HepG2 (cell line): ENCODE measurements around the gene ATG16L2. TPM values are rescaled to one million over a fixed set of nuclear protein-coding genes. Genes with fewer than 3 reads are reported as not detected.

Source experiments
- ARNTL ChIP-seq: sonication (generic); formaldehyde crosslinking; IDR thresholded peaks from 2 replicates; pipeline ENCODE4 v1.4.0; 2020; ENCODE audit warnings: mild to moderate bottlenecking, missing genetic modification reagents
- FLYWCH1 ChIP-seq: sonication (generic); formaldehyde crosslinking; IDR thresholded peaks from 2 replicates; pipeline ENCODE4 v1.8.1; 2023; ENCODE audit warnings: mild to moderate bottlenecking, missing genetic modification reagents
- FOXK2 ChIP-seq: fragments of 450-650 bp; IDR thresholded peaks from 2 replicates; pipeline ENCODE4 v1.6.1; 2016
- GATAD2A ChIP-seq: IDR thresholded peaks from 2 replicates; pipeline ENCODE4 v1.6.1; 2016
- HNF4A ChIP-seq: sonication (generic); formaldehyde crosslinking; IDR thresholded peaks from 2 replicates; pipeline ENCODE4 v1.4.0; 2020; ENCODE audit warnings: missing genetic modification reagents
- KMT2B ChIP-seq: IDR thresholded peaks from 2 replicates; pipeline ENCODE4 v1.6.1; 2016; ENCODE audit warnings: missing genetic modification reagents, missing compliant biosample characterization
- MEIS2 ChIP-seq: sonication (generic); formaldehyde crosslinking; IDR thresholded peaks from 2 replicates; pipeline ENCODE4 v1.9.0; 2021; ENCODE audit warnings: mild to moderate bottlenecking, missing genetic modification reagents
- MXI1 ChIP-seq: IDR thresholded peaks from 3 replicates; pipeline ENCODE4 v1.6.1; 2012; ENCODE audit warnings: low read depth, low read length, inconsistent platforms, borderline replicate concordance
- MYPOP ChIP-seq: sonication (generic); formaldehyde crosslinking; IDR thresholded peaks from 2 replicates; pipeline ENCODE4 v1.8.1; 2023; ENCODE audit warnings: mild to moderate bottlenecking, moderate library complexity, missing genetic modification reagents
- MZF1 ChIP-seq: sonication (generic); formaldehyde crosslinking; IDR thresholded peaks from 2 replicates; pipeline ENCODE4 v1.8.1; 2023; ENCODE audit warnings: mild to moderate bottlenecking, missing genetic modification reagents, borderline replicate concordance
- NRL ChIP-seq: sonication (generic); formaldehyde crosslinking; IDR thresholded peaks from 2 replicates; pipeline ENCODE4 v1.5.0; 2020; ENCODE audit warnings: missing genetic modification reagents, mild to moderate bottlenecking, moderate library complexity, borderline replicate concordance
- RBM22 ChIP-seq: fragments of 200-400 bp; formaldehyde crosslinking; optimal IDR thresholded peaks from 2 replicates; pipeline ENCODE3; 2017; ENCODE audit warnings: mild to moderate bottlenecking, low read length, moderate library complexity
- RXRA ChIP-seq: sonication (generic); formaldehyde crosslinking; IDR thresholded peaks from 2 replicates; pipeline ENCODE4 v1.5.1; 2020; ENCODE audit warnings: missing genetic modification reagents
- RXRB ChIP-seq: IDR thresholded peaks from 2 replicates; pipeline ENCODE4 v1.6.1; 2016; ENCODE audit warnings: borderline replicate concordance, missing genetic modification reagents, missing compliant biosample characterization
- SKI ChIP-seq: fragments of 450-650 bp; IDR thresholded peaks from one replicate; pipeline ENCODE4 v1.6.1; 2018; ENCODE audit warnings: mild to moderate bottlenecking; ENCODE audit not compliant: partially characterized antibody
- TEAD3 ChIP-seq: optimal IDR thresholded peaks from 2 replicates; pipeline ENCODE3; 2016; ENCODE audit warnings: borderline replicate concordance
- ZFP36L1 ChIP-seq: sonication (generic); formaldehyde crosslinking; IDR thresholded peaks from 2 replicates; pipeline ENCODE4 v1.8.0; 2022; ENCODE audit warnings: mild to moderate bottlenecking, missing genetic modification reagents, moderate library complexity
- ZFX ChIP-seq: sonication (generic); formaldehyde crosslinking; IDR thresholded peaks from 2 replicates; pipeline ENCODE4 v1.4.0; 2020; ENCODE audit warnings: mild to moderate bottlenecking, low read depth, missing genetic modification reagents, moderate library complexity
- ZNF431 ChIP-seq: sonication (generic); formaldehyde crosslinking; IDR thresholded peaks from 2 replicates; pipeline ENCODE4 v1.9.0; 2022; ENCODE audit warnings: missing genetic modification reagents, low read depth, mild to moderate bottlenecking, borderline replicate concordance
- ZNF451 ChIP-seq: sonication (generic); formaldehyde crosslinking; IDR thresholded peaks from 2 replicates; pipeline ENCODE4 v1.5.0; 2020; ENCODE audit warnings: mild to moderate bottlenecking, missing genetic modification reagents
- ZNF468 ChIP-seq: sonication (generic); formaldehyde crosslinking; IDR thresholded peaks from 2 replicates; pipeline ENCODE4 v1.8.0; 2022; ENCODE audit warnings: mild to moderate bottlenecking, moderate library complexity, missing genetic modification reagents
- ZNF484 ChIP-seq: sonication (generic); formaldehyde crosslinking; IDR thresholded peaks from 2 replicates; pipeline ENCODE4 v1.5.1; 2020; ENCODE audit warnings: mild to moderate bottlenecking, low read depth, missing genetic modification reagents, borderline replicate concordance
- polyA plus RNA-seq, 8 experiments: library from polyadenylated mRNA; depleted of rRNA in 3 of 8; stranded (reverse) in 7 of 8; unstranded in 1 of 8; fragments of >200 nt; fragmentation: Illumina TruSeq in 4 of 8; extraction: Trizol in 4 of 8; gene quantifications; 2 replicates each; pipeline versions ENCODE4 v1.2.1 to v1.2.3, GENCODE V29; 2011 to 2016; ENCODE audit warnings: low read depth in 4 of 8, missing spikeins in 1 of 8, mixed read lengths in 1 of 8; ENCODE audit not compliant: insufficient read depth in 1 of 8
- total RNA-seq, 5 experiments: library from RNA; depleted of rRNA; stranded (reverse); fragments of >200 nt; fragmentation: Illumina TruSeq; extraction: Trizol; gene quantifications; 2 replicates each; pipeline ENCODE4 v1.2.3, GENCODE V29; 2016; ENCODE audit warnings: low read depth in 1 of 5
- TF ChIP-seq, protein P1 (sequence below): sonication (generic); formaldehyde crosslinking; IDR thresholded peaks from 2 replicates; pipeline ENCODE4 v1.5.0; 2020; ENCODE audit warnings: mild to moderate bottlenecking, missing genetic modification reagents, borderline replicate concordance
- TF ChIP-seq, protein P2 (sequence below): IDR thresholded peaks from 2 replicates; pipeline ENCODE4 v1.6.1; 2016; ENCODE audit warnings: low read depth, control low read depth
- TF ChIP-seq, protein P3 (sequence below): sonication (generic); formaldehyde crosslinking; IDR thresholded peaks from 2 replicates; pipeline ENCODE4 v1.8.1; 2023; ENCODE audit warnings: mild to moderate bottlenecking, missing genetic modification reagents

The ATG16L2 gene
- total and polyA plus RNA-seq, 2 of the 13 experiments (the other 11 are each of a cell fraction or from before 2014, with no cell fraction given), result 6.2 to 14.8 TPM

- no peak; the same call in 1 of the 2 replicates for TF ChIP-seq ARNTL (CRISPR knock-in tag)
- 0 out of 2 replicates have a peak, but pooled peaks have one; percentile 3 for TF ChIP-seq NRL (CRISPR knock-in tag)
- peak; percentile 55; the same call in 1 of the 2 replicates for TF ChIP-seq RXRB (CRISPR knock-in tag)
- TF ChIP-seq KMT2B (CRISPR knock-in tag), result no peak
- peak; percentile 71 for TF ChIP-seq TEAD3 (CRISPR knock-in tag)
- TF ChIP-seq, protein P1, sequence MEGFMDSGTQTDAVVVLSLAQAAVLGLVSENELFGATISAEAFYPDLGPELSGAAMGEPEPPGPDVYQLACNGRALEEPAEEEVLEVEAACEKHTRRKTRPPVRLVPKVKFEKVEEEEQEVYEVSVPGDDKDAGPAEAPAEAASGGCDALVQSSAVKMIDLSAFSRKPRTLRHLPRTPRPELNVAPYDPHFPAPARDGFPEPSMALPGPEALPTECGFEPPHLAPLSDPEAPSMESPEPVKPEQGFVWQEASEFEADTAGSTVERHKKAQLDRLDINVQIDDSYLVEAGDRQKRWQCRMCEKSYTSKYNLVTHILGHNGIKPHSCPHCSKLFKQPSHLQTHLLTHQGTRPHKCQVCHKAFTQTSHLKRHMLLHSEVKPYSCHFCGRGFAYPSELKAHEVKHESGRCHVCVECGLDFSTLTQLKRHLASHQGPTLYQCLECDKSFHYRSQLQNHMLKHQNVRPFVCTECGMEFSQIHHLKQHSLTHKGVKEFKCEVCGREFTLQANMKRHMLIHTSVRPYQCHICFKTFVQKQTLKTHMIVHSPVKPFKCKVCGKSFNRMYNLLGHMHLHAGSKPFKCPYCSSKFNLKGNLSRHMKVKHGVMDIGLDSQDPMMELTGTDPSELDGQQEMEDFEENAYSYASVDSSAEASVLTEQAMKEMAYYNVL (CRISPR knock-in tag), result peak; percentile 68; the same call in 1 of the 2 replicates
- TF ChIP-seq FLYWCH1 (CRISPR knock-in tag), result no peak
- TF ChIP-seq FOXK2, result no peak
- peak; percentile 31 for TF ChIP-seq RBM22
- TF ChIP-seq, protein P2, sequence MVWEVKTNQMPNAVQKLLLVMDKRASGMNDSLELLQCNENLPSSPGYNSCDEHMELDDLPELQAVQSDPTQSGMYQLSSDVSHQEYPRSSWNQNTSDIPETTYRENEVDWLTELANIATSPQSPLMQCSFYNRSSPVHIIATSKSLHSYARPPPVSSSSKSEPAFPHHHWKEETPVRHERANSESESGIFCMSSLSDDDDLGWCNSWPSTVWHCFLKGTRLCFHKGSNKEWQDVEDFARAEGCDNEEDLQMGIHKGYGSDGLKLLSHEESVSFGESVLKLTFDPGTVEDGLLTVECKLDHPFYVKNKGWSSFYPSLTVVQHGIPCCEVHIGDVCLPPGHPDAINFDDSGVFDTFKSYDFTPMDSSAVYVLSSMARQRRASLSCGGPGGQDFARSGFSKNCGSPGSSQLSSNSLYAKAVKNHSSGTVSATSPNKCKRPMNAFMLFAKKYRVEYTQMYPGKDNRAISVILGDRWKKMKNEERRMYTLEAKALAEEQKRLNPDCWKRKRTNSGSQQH (CRISPR knock-in tag), result 0 out of 2 replicates have a peak, but pooled peaks have one; percentile 15
- TF ChIP-seq, protein P3, sequence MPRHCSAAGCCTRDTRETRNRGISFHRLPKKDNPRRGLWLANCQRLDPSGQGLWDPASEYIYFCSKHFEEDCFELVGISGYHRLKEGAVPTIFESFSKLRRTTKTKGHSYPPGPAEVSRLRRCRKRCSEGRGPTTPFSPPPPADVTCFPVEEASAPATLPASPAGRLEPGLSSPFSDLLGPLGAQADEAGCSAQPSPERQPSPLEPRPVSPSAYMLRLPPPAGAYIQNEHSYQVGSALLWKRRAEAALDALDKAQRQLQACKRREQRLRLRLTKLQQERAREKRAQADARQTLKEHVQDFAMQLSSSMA, result 0 out of 2 replicates have a peak, but pooled peaks have one; percentile 52
- no peak for TF ChIP-seq ZNF468 (CRISPR knock-in tag)
- TF ChIP-seq MZF1 (CRISPR knock-in tag), result no peak
- peak; percentile 60; the same call in 1 of the 3 replicates for TF ChIP-seq MXI1
- TF ChIP-seq ZNF484, result no peak
- TF ChIP-seq GATAD2A, result peak; percentile 79
- peak; percentile 61; the same call in 1 of the 2 replicates for TF ChIP-seq MEIS2 (CRISPR knock-in tag)
- no peak for TF ChIP-seq ZNF451 (CRISPR knock-in tag)
- TF ChIP-seq RXRA, result peak; percentile 68; the same call in 1 of the 2 replicates
- TF ChIP-seq HNF4A (CRISPR knock-in tag), result peak; percentile 41
- TF ChIP-seq ZNF431 (CRISPR knock-in tag), result 0 out of 2 replicates have a peak, but pooled peaks have one; percentile 58
- no peak for TF ChIP-seq ZFP36L1 (CRISPR knock-in tag)
- no peak for TF ChIP-seq SKI
- TF ChIP-seq ZFX (CRISPR knock-in tag), result peak; percentile 17; the same call in 1 of the 2 replicates
- TF ChIP-seq MYPOP (CRISPR knock-in tag), result no peak; the same call in 1 of the 2 replicates
Observed at GRCh38 chr11:72778535-72779494, 35.4 kb upstream of the ATG16L2 start (continued).
